GM21526 (cell line): Measurements from ENCODE around the gene GJA9.

Experiments used
- ATAC-seq: cut with Tn5 transposase; IDR thresholded peaks from one replicate; pipeline ENCODE4 v1.9.1; 2021; ENCODE audit warnings: moderate library complexity; ENCODE audit not compliant: unreplicated experiment, low FRiP score

The GJA9 gene

GRCh38 chr1:38833146-38833545 lies 48.2 kb downstream of the GJA9 start:
- ATAC-seq = no peak

GRCh38 chr1:38832370-38832734 lies 49.0 kb downstream of the GJA9 start:
- ATAC-seq = no peak

DNA sequence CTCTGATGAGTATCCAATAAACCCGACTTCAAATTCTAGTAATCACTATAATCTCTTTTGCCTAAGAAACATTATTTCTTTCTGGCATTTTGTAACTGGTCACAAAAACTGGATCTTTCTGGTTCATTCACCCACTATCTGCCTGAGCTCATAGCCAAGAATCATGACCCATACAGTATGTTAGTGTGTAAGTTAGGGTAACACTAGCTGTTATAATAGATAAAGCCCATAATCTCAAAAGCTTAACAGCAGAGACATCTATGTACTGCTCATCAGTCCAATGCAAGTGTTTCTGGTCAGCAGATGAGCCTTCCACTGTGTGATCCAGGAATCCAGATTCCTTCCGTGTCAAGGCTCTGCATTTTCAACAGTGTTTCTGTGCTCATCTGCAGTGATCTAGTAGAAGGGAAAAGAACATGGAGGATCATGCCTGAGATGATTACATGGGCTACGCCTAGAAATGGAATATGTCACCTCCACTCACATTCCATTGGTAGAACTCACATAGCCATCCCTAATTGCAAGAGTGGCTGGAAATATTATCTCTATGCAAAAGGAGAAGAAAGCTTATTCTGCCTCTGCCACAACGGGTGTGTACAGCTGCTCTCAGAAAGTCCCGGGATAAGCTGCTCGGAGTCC lies 49.5 kb downstream of the GJA9 start:
- ATAC-seq = no peak

- ATAC-seq = no peak
Observed at GRCh38 chr1:38829368-38829767, 52.0 kb downstream of the GJA9 start.

GRCh38 chr1:38827318-38827717 lies 54.1 kb downstream of the GJA9 start:
- no peak for ATAC-seq

DNA sequence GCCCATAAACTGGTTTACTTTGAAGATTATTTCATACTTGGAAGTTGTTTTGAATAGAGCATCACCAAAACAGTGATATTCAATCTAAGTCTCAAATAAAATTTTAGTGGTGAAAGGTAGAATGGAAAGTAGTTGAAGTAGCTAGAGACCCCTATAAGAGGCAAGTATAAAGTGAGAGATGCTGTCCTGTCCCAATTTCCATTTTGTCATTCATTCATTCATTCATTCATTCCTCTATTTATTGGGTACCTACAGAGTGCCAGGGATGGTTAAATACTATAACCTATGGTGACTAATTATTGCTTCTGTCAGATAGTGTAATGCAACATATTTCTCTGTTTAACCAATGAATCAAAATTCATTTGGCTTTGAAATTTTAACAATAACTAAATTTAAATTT lies 54.5 kb downstream of the GJA9 start:
- no peak for ATAC-seq

GRCh38 chr1:38826262-38826661 lies 55.1 kb downstream of the GJA9 start:
- ATAC-seq = no peak
